ENCODE data around the gene RABGAP1L.

- TF ChIP-seq POLR2AphosphoS5 (IDR thresholded peaks at IDR 0.05; ENCODE audit: borderline replicate concordance, low read depth, low read length): no peak
- TF ChIP-seq EZH2 (IDR thresholded peaks at IDR 0.05): no peak
- no peak for TF ChIP-seq FOXP2 (optimal IDR thresholded peaks at IDR 0.05; ENCODE audit: control extremely low read depth, extremely low read length, insufficient read depth)
Observed at GRCh38 chr1:174344162-174344561, 184.8 kb downstream of the RABGAP1L start.
